Fibroblast of pulmonary artery (primary cell): Measurements from ENCODE around the gene LHFPL6.

Source experiments
- DNase-seq: peaks from one replicate; pipeline ENCODE4 v3.0.0-alpha.2; 2010; ENCODE audit warnings: low read depth
- H3K4me3 ChIP-seq: replicated peaks from 2 replicates; pipeline ENCODE4 v1.5.1; 2011; ENCODE audit warnings: low read depth, mild to moderate bottlenecking, control low read depth, low read length, moderate library complexity
- CTCF ChIP-seq: IDR thresholded peaks from 2 replicates; pipeline ENCODE4 v1.5.1; 2011; ENCODE audit warnings: mild to moderate bottlenecking, control low read depth, low read length, inconsistent platforms; ENCODE audit errors: missing control alignments

LHFPL6 gene

GRCh38 chr13:39498471-39499114 lies 104.4 kb downstream of the LHFPL6 start:
- no peak for TF ChIP-seq CTCF
- DNase-seq: no peak

GRCh38 chr13:39496506-39496905 lies 106.5 kb downstream of the LHFPL6 start:
- DNase-seq: no peak
- TF ChIP-seq CTCF: no peak
- H3K4me3 ChIP-seq: no peak overlapping the region

More at GRCh38 chr13:39498471-39499114, 104.4 kb downstream of the LHFPL6 start:
- no peak overlapping the region for H3K4me3 ChIP-seq

GRCh38 chr13:39494633-39495032 lies 108.4 kb downstream of the LHFPL6 start:
- no peak for TF ChIP-seq CTCF
- no peak for DNase-seq
- H3K4me3 ChIP-seq: no peak overlapping the region

- H3K4me3 ChIP-seq: no peak overlapping the region
- no peak for DNase-seq
- no peak for TF ChIP-seq CTCF
Observed at GRCh38 chr13:39494006-39494405, 109.0 kb downstream of the LHFPL6 start.

GRCh38 chr13:39490136-39490535 lies 112.9 kb downstream of the LHFPL6 start:
- no peak for TF ChIP-seq CTCF
- DNase-seq: no peak
- no peak overlapping the region for H3K4me3 ChIP-seq

- H3K4me3 ChIP-seq: no peak overlapping the region
- DNase-seq: no peak
- TF ChIP-seq CTCF: no peak
Observed at GRCh38 chr13:39486758-39487157, 116.2 kb downstream of the LHFPL6 start.

GRCh38 chr13:39485314-39485700 lies 117.7 kb downstream of the LHFPL6 start:
- no peak for TF ChIP-seq CTCF
- no peak overlapping the region for H3K4me3 ChIP-seq
- peak; percentile 36 for DNase-seq
